ENCODE measurements around the gene SERGEF.

The SERGEF gene

DNA sequence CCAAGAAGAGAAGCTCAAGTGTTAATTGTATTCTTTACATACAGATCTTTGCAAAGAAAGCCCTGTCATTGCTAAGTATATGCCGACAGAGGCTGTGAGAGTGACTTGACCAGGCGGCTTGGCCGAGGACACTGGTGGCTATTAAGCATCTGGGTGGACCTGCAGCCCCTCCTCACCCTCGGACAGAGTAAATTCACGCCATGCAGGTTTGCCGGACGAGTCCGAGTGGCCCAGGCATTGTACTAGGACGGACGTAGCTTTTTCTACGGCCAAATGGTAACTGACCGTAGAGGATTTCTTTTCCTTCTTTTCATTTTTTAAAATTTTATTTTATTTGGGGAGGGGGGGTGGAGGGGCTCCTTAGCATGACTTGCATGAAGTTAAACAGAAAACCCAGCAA lies 231.2 kb downstream of the SERGEF start:
- Histone ChIP-seq H3K27ac (ENCODE audit: low read length) (no peak overlapping the region), H3K4me1 (ENCODE audit: low read length) (no peaks in the 10 kb centered on the region), H3K79me2 (ENCODE audit: low read length) (no peaks in the 10 kb centered on the region), H3K9ac (ENCODE audit: low read length) (no peak overlapping the region), H3K4me2 (ENCODE audit: low read depth, low read length) (no peak overlapping the region), H3K4me3 (ENCODE audit: low read length) (no peak overlapping the region), H3K9me3 (replicated peaks; ENCODE audit: insufficient read depth, low read length) (no peaks in the 10 kb centered on the region), H4K20me1 (ENCODE audit: insufficient read depth, low read length) (no peaks in the 10 kb centered on the region), H3K27me3 (replicated peaks; ENCODE audit: insufficient read depth, low read length) (peaks cover 6% of the 10 kb centered on the region; the same call in 1 of the 2 replicates), H3K36me3 (replicated peaks; ENCODE audit: insufficient read depth, low read length) (no peaks in the 10 kb centered on the region), H3F3A (ENCODE audit: insufficient read depth, low read length) (no peaks in the 10 kb centered on the region), H3K9me2 (replicated peaks; ENCODE audit: insufficient read depth, low read length) (no peaks in the 10 kb centered on the region), H2AFZ (ENCODE audit: low read length) (no peak overlapping the region)
- no peak for DNase-seq
- TF ChIP-seq EZH2 (optimal IDR thresholded peaks at IDR 0.05; ENCODE audit: low read depth, low read length): no peak
- TF ChIP-seq, protein P1, sequence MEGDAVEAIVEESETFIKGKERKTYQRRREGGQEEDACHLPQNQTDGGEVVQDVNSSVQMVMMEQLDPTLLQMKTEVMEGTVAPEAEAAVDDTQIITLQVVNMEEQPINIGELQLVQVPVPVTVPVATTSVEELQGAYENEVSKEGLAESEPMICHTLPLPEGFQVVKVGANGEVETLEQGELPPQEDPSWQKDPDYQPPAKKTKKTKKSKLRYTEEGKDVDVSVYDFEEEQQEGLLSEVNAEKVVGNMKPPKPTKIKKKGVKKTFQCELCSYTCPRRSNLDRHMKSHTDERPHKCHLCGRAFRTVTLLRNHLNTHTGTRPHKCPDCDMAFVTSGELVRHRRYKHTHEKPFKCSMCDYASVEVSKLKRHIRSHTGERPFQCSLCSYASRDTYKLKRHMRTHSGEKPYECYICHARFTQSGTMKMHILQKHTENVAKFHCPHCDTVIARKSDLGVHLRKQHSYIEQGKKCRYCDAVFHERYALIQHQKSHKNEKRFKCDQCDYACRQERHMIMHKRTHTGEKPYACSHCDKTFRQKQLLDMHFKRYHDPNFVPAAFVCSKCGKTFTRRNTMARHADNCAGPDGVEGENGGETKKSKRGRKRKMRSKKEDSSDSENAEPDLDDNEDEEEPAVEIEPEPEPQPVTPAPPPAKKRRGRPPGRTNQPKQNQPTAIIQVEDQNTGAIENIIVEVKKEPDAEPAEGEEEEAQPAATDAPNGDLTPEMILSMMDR (IDR thresholded peaks at IDR 0.05; ENCODE audit: low read length): no peak
- no peak for TF ChIP-seq EZH2phosphoT487 (IDR thresholded peaks at IDR 0.05; ENCODE audit: low read length)

DNA sequence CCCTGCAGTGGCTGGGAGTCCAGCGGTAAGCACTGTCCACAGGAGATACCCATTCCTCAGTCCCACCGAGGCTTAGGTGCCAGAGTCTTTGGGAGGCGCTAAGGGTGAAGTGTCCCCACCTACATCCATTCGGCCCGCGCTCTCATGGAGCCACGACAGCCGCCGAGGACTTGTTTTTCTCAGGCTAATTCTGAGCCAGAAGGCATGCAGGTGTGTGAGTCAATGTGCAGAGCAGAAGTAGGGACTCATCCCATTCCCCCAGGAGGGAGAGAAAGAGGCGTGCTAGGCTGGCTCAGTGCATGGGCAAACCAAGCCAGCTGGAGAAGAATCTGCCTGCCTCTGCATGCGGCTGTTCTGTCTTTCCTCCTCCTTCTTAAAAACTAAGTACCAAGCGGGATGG lies 231.6 kb downstream of the SERGEF start:
- Histone ChIP-seq H3K79me2 (ENCODE audit: low read length) (no peaks in the 10 kb centered on the region), H3K4me2 (ENCODE audit: low read depth, low read length) (no peak overlapping the region), H3K4me3 (ENCODE audit: low read length) (no peak overlapping the region), H3K4me1 (ENCODE audit: low read length) (no peaks in the 10 kb centered on the region), H3K9me3 (replicated peaks; ENCODE audit: insufficient read depth, low read length) (no peaks in the 10 kb centered on the region), H3K9ac (ENCODE audit: low read length) (no peak overlapping the region), H2AFZ (ENCODE audit: low read length) (no peak overlapping the region), H3K9me2 (replicated peaks; ENCODE audit: insufficient read depth, low read length) (no peaks in the 10 kb centered on the region), H3K36me3 (replicated peaks; ENCODE audit: insufficient read depth, low read length) (no peaks in the 10 kb centered on the region), H3F3A (ENCODE audit: insufficient read depth, low read length) (no peaks in the 10 kb centered on the region), H3K27ac (ENCODE audit: low read length) (no peak overlapping the region), H4K20me1 (ENCODE audit: insufficient read depth, low read length) (no peaks in the 10 kb centered on the region), H3K27me3 (replicated peaks; ENCODE audit: insufficient read depth, low read length) (peaks cover 8% of the 10 kb centered on the region; the same call in 1 of the 2 replicates)
- no peak for DNase-seq
- TF ChIP-seq EZH2phosphoT487 (IDR thresholded peaks at IDR 0.05; ENCODE audit: low read length): no peak
- no peak for TF ChIP-seq EZH2 (optimal IDR thresholded peaks at IDR 0.05; ENCODE audit: low read depth, low read length)
- TF ChIP-seq, protein P1 (IDR thresholded peaks at IDR 0.05; ENCODE audit: low read length): no peak

DNA sequence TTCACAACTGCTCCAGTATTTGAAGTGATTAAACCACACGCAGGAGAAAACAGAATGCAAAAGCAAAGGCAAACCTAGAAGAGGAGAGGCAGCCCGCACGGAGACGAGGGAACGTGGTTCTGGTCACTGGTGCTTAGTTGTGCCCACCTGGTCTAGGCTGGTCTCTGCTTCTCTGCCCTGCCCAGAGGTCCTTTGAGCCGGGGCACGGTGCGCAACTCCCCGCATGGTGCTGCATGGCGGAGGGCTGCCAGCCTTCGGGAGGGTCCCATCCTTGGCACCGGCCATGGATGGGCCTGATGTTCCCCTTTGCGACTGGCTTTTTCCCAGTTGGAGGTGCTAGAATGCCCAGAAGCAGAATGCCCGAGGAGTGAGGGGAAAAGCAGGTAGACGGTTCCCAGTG lies 232.2 kb downstream of the SERGEF start:
- no peak overlapping the region for H3K4me2 ChIP-seq (ENCODE audit: low read depth, low read length)
- no peaks in the 10 kb centered on the region for H3K9me2 ChIP-seq (replicated peaks; ENCODE audit: insufficient read depth, low read length)
- no peak overlapping the region for H2AFZ ChIP-seq (ENCODE audit: low read length)
- H3K9me3 ChIP-seq (replicated peaks; ENCODE audit: insufficient read depth, low read length): no peaks in the 10 kb centered on the region
- no peaks in the 10 kb centered on the region for H3K36me3 ChIP-seq (replicated peaks; ENCODE audit: insufficient read depth, low read length)
- no peaks in the 10 kb centered on the region for H4K20me1 ChIP-seq (ENCODE audit: insufficient read depth, low read length)
- H3K4me3 ChIP-seq (ENCODE audit: low read length): no peak overlapping the region
- H3K27ac ChIP-seq (ENCODE audit: low read length): no peak overlapping the region
- H3K27me3 ChIP-seq (replicated peaks; ENCODE audit: insufficient read depth, low read length): peaks cover 8% of the 10 kb centered on the region; the same call in 1 of the 2 replicates
- TF ChIP-seq EZH2 (optimal IDR thresholded peaks at IDR 0.05; ENCODE audit: low read depth, low read length): no peak
- TF ChIP-seq, protein P1 (IDR thresholded peaks at IDR 0.05; ENCODE audit: low read length): no peak
- no peak for TF ChIP-seq EZH2phosphoT487 (IDR thresholded peaks at IDR 0.05; ENCODE audit: low read length)
- no peak overlapping the region for H3K9ac ChIP-seq (ENCODE audit: low read length)
- no peaks in the 10 kb centered on the region for H3F3A ChIP-seq (ENCODE audit: insufficient read depth, low read length)
- no peaks in the 10 kb centered on the region for H3K4me1 ChIP-seq (ENCODE audit: low read length)
- H3K79me2 ChIP-seq (ENCODE audit: low read length): no peaks in the 10 kb centered on the region
- DNase-seq: no peak
